Kidney tubule cell (primary cell): ENCODE measurements around the gene WDHD1.
"Not testable (repeated sequence)": the region's sequence is repeated elsewhere in the genome, so short reads cannot be mapped to it uniquely, and the experiment has no call there.

Experiments
- DNase-seq: peaks from one replicate; pipeline ENCODE4 v3.0.0-alpha.2; 2018; ENCODE audit warnings: low spot score

WDHD1 gene

GRCh38 chr14:54902521-54903420 is 124.1 kb downstream of the WDHD1 start, which contains the start of gene GCH1:
Gene GCH1 (minus strand): TSS chr14:54902826. CDS start chr14:54902663, 163 bp downstream.
- peak; percentile 85 for DNase-seq

GRCh38 chr14:54902143-54902520 is 124.8 kb downstream of the WDHD1 start:
- DNase-seq: peak; percentile 77

GRCh38 chr14:54901380-54902142 is 125.3 kb downstream of the WDHD1 start:
- no peak for DNase-seq

GRCh38 chr14:54899573-54899972 is 127.3 kb downstream of the WDHD1 start:
- DNase-seq: no peak

GRCh38 chr14:54897809-54898555 is 128.9 kb downstream of the WDHD1 start:
- not testable (repeated sequence) for DNase-seq

- DNase-seq: no peak
Measured at GRCh38 chr14:54895683-54896082, 131.2 kb downstream of the WDHD1 start.

- DNase-seq: peak; percentile 50
Measured at GRCh38 chr14:54894995-54895394, 131.9 kb downstream of the WDHD1 start.

GRCh38 chr14:54893151-54893760 is 133.6 kb downstream of the WDHD1 start:
- peak; percentile 82 for DNase-seq

GRCh38 chr14:54891471-54892245 is 135.2 kb downstream of the WDHD1 start:
- DNase-seq: no peak

GRCh38 chr14:54890788-54891187 is 136.1 kb downstream of the WDHD1 start:
- DNase-seq: no peak

GRCh38 chr14:54889919-54890318 is 137.0 kb downstream of the WDHD1 start:
- peak; percentile 67 for DNase-seq
